GM20431 (cell line): ENCODE results near the gene SLC25A33.
"Not testable (repeated sequence)": the region's sequence is repeated elsewhere in the genome, so short reads cannot be mapped to it uniquely, and the experiment has no call there.

Experiments used
- in situ Hi-C: fragments of 300-500 bp; cut with MseI, MboI; formaldehyde crosslinking; loops from one replicate; pipeline ENCODE4 v1.15.0; 2020; ENCODE audit warnings: low sequenced_read_pairs; ENCODE audit not compliant: unreplicated experiment

Gene SLC25A33

GRCh38 chr1:9612871-9613624, 73.8 kb downstream of the SLC25A33 start:
- in situ Hi-C loops: loop anchor here (25.0 kb wide), 1 partner anchor 249 kb away; no protein-coding TSS in a partner anchor

GRCh38 chr1:9613625-9614299, 74.5 kb downstream of the SLC25A33 start:
- in situ Hi-C loops: loop anchor here (25.0 kb wide), 1 partner anchor 249 kb away; no protein-coding TSS in a partner anchor

- in situ Hi-C loops: loop anchor here (25.0 kb wide), 1 partner anchor 247 kb away; no protein-coding TSS in a partner anchor
Observed at GRCh38 chr1:9615316-9616063, 76.2 kb downstream of the SLC25A33 start.

GRCh38 chr1:9618909-9619679, 79.8 kb downstream of the SLC25A33 start:
- in situ Hi-C loops: loop anchor here (25.0 kb wide), 1 partner anchor 243 kb away; no protein-coding TSS in a partner anchor

DNA sequence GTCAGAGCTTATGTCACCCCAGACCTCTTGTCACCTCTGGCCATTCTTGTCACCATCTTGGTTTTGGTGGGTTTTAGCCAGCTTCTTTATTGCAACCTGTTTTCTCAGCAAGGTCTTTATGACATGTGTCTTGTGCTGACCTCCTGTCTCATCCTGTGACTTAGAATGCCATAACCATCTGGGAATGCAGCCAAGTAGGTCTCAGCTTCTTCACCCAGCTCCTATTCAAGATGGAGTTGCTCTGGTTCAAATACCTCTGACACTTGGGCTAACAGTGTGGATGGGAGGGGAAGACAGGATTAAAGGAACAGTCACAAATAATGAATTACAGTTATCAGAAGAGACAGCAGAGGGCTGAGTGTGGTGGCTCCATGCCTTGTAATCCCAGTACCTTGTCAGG, 81.8 kb downstream of the SLC25A33 start:
- in situ Hi-C loops: loop anchor here (25.0 kb wide), 1 partner anchor 241 kb away; no protein-coding TSS in a partner anchor

GRCh38 chr1:9624081-9624480, 84.8 kb downstream of the SLC25A33 start:
- in situ Hi-C loops: loop anchor here (25.0 kb wide), 1 partner anchor 238 kb away; no protein-coding TSS in a partner anchor

DNA sequence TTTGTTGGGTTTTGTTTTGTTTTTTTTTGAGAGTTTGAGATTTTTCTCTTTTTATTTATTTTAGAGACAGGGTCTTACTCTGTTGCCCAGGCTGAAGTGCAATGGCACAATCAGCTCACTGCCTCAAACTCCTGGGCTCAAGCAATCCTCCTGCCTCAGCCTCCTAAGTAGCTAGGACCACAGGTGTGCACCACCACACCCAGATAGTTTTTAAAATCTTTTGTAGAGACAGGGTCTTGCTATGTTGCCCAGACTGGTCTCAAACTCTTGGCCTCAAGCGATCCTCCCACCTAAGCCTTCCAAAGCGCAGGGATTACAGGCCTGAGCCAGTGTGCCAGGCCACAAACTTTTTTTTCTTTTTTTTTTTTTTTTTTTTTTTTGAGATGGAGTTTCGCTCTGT, 85.8 kb downstream of the SLC25A33 start:
- in situ Hi-C loops: not testable (repeated sequence)

- in situ Hi-C loops: no loop called here
Observed at GRCh38 chr1:9626201-9626608, 86.9 kb downstream of the SLC25A33 start.

DNA sequence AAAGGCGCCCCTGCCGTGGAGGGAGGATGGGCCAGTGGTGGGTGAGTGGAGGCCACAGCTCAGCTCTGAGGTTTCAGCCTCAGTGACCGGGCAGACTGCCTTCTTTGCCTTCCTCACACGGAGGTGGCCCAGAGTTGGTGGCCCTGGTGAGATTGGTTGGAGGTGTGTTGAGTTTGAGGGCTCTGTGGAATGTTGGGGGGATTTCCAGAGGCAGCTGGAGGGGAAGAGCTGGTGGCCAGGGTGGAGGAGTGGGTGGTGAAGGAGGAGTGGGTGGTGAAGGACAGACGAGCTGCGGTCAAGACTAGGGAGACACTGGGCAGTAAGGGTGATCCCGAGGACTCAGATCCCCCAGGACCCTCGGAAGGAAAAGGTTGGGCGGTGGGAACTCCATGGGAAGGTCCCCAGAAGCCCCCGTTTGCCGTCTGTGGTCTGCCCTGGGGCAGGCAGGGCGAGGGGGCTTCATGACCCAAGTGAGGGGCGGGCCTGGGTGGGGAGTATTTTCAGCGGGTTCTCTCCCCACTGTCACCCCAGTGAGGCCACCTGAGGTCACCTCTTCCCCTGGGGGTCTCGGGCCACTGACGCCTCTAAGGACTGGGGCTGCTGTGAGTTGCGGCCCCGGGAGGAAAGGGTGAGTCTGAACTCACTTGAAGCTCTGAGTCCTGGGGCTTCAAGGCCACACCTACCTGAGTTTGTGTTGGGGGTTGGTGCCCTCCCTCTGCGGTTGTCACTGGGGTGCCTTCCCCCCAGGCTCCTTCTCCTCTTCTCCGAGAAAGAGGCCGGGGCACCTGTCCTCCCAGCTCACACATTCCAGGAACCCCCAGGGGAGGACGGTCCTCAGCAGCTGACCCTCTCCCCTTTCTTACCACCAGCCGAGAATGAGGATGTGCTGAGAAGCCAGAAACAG, 89.5 kb downstream of the SLC25A33 start:
- in situ Hi-C loops: no loop called here

GRCh38 chr1:9629445-9630201, 90.4 kb downstream of the SLC25A33 start:
- in situ Hi-C loops: no loop called here

DNA sequence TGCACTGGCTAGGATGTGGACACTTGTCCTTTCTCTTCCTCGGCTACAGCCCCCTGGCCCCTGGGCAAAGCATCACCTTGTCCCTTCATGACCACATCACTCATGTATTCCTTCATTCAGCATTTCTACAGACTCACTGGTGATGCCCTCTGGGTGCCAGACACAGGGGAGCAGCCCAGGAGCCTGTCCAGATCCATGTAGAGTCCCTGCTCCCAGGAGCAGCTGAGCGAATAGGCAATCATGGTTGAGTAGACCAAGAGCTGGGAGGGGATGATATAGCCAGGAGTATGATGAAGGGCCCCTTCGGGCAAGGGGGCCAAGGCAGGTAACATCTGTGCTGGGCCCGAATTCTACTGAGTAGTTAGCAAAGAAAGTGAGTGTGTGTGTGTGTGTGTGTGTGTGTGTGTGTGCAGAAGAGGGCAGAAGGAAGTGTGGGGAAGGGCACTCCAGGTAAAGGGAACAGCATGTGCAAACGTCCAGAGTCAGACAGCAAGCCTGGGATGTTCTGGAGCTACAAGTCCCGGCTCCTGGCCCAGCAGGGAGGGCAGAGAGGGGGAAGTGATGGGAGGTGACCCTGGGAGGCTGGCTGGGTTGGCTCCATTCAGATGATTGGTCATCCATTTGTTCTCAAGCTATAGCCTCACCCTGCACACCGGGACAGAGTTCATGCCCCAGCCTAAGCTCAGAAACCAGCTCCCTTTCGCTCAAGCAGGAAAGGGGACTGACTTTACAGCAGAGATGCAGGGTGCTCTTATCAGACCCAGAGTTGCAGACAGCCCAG, 91.3 kb downstream of the SLC25A33 start:
- in situ Hi-C loops: no loop called here

- in situ Hi-C loops: no loop called here
Observed at GRCh38 chr1:9631613-9632012, 92.3 kb downstream of the SLC25A33 start.

DNA sequence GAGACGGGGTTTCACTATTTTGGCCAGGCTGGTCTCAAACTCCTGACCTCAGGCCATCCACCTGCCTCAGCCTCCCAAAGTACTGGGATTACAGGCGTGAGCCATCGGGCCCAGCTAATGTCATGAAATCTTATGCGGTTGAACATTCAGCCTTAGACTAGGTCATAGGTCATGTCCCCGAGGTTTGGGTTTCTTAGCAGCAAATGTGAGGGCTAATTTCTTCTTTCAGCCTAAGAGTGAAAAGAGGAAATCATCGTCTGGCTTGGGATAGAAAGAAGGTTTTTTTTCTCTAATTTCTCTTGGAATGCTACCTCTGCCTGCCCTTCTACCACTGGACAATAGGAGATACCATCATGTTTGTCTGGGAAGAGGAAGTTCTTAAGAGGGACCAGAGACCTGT, 94.2 kb downstream of the SLC25A33 start:
- in situ Hi-C loops: no loop called here

DNA sequence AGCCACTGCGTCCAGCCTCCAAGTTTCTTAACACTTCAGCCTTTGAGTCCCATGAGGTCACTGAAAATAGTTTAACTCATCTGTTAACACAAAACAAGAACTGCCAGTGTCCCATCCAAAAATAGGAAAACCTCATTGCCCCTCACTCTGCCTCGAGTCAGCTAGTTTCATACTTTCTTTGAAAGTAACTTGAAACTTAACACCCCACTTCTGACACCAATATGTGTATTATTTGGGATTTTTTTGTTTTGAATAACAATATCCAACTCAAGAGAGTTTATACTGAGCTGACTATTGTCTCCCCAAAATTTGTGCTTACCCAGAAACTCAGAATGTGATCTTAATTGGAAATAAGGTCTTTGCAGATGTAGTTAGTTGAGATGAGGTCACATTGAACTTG, 95.3 kb downstream of the SLC25A33 start:
- in situ Hi-C loops: no loop called here
